Glutamatergic neuron (in vitro differentiated cells): ENCODE measurements around the gene KLHL28. TPM values are rescaled to one million over a fixed set of nuclear protein-coding genes. Genes with fewer than 3 reads are reported as not detected.

Source experiments
- DNase-seq: peaks from one replicate; pipeline ENCODE4 v3.0.0; 2022
- H3K27ac Mint-ChIP-seq: one replicate; pipeline ENCODE4 v1.8.0; 2020; ENCODE audit warnings: mild to moderate bottlenecking, mixed read lengths, inconsistent platforms; ENCODE audit not compliant: unreplicated experiment
- H3K27me3 Mint-ChIP-seq: one replicate; pipeline ENCODE4 v1.8.0; 2020; ENCODE audit warnings: mild to moderate bottlenecking, moderate library complexity, mixed read lengths, inconsistent platforms; ENCODE audit not compliant: unreplicated experiment
- H3K36me3 Mint-ChIP-seq: one replicate; pipeline ENCODE4 v1.8.0; 2020; ENCODE audit warnings: mild to moderate bottlenecking, mixed read lengths, inconsistent platforms; ENCODE audit not compliant: unreplicated experiment
- H3K4me1 Mint-ChIP-seq: one replicate; pipeline ENCODE4 v1.8.0; 2020; ENCODE audit warnings: mild to moderate bottlenecking, low read depth, mixed read lengths, inconsistent platforms; ENCODE audit not compliant: unreplicated experiment
- H3K4me3 Mint-ChIP-seq: one replicate; pipeline ENCODE4 v1.8.0; 2020; ENCODE audit warnings: mild to moderate bottlenecking, mixed read lengths, inconsistent platforms; ENCODE audit not compliant: unreplicated experiment
- H3K9me3 Mint-ChIP-seq: one replicate; pipeline ENCODE4 v1.8.0; 2020; ENCODE audit warnings: mild to moderate bottlenecking, moderate library complexity, mixed read lengths, inconsistent platforms; ENCODE audit not compliant: unreplicated experiment
- total RNA-seq: library from RNA; stranded (reverse); fragmentation: NEBNext Ultra II Directional; extraction: Animal tissue kit (Norgen Biotek cat#: 25700); gene quantifications from one replicate; pipeline ENCODE4 v1.2.1, GENCODE V29; 2021; ENCODE audit not compliant: unreplicated experiment
- TF ChIP-seq, protein P1 (sequence below): fragments of 200-600 bp; sonication (generic); IDR thresholded peaks from one replicate; pipeline ENCODE4 v1.5.0; 2021; ENCODE audit not compliant: partially characterized antibody, unreplicated experiment

Gene KLHL28
- total RNA-seq, 1 donor from 2014 or later, result 25.4 TPM

DNA sequence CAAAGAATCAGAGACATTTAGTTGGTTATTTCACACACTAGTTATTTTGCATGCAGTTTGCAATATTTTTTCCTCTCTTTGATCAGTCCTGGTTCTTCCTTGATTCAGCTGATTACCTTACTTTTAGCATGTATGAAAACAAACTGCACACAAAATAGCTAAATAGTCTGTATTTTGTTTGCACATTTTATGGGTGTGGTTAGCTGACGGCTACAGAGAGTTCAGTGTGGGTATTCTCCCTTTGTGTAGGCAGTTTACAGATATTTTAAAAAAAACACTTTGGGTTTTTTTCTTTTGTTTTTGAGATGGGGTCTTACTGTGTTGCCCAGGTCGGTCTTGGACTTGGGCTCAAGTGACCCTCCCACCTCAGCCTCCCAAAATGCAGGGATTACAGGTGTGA, 28.8 kb upstream of the KLHL28 start:
- H3K4me3 Mint-ChIP-seq, result no peak overlapping the region

DNA sequence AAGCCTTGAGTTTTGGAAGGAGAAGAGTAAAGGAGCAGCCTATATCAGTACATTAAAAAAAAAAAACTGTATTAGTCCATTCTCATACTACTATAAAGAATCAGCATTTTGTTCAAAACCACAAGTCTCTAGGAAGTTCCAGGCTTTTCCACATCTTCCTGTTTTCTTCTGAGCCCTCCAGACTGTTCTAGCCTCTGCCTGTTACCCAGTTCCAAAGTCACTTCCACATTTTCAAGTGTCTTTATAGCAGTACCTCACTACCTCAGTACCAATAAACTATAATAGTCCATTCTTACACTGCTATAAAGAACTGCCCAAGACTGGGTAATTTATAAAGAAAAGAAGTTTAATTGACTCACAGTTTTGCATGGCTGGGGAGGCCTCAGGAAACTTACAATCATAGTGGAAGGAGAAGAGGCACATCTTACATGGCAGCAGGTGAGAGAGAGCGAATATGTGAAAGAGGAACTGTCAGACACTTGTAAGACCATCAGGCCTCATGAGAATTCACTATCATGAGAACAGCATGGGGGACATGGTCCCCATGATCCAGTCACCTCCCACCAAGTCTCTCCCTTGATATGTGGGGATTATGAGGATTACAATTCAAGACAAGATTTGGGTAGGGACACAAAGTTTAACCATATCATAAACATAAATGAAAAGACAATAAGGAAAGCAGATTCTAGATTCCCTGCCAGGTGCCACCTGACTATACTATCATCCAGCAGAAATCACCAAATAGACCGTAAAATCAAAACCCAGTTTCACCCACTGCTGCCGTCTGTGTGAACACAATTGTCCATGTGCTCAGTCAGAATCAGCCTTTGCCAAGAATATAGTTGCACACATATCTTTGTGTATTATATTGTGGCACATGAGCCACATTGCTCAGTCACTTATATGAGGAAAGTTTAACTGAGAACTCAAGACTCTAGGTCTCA, 28.0 kb upstream of the KLHL28 start:
- no peak for DNase-seq

More for the DNA sequence above, 28.8 kb upstream of the KLHL28 start:
- Mint-ChIP-seq H3K27ac (no peak overlapping the region), H3K4me1 (peaks cover 8% of the 10 kb centered on the region), H3K36me3 (no peaks in the 10 kb centered on the region), H3K9me3 (peaks cover 2% of the 10 kb centered on the region), H3K27me3 (peaks cover 2% of the 10 kb centered on the region)
- TF ChIP-seq, protein P1, sequence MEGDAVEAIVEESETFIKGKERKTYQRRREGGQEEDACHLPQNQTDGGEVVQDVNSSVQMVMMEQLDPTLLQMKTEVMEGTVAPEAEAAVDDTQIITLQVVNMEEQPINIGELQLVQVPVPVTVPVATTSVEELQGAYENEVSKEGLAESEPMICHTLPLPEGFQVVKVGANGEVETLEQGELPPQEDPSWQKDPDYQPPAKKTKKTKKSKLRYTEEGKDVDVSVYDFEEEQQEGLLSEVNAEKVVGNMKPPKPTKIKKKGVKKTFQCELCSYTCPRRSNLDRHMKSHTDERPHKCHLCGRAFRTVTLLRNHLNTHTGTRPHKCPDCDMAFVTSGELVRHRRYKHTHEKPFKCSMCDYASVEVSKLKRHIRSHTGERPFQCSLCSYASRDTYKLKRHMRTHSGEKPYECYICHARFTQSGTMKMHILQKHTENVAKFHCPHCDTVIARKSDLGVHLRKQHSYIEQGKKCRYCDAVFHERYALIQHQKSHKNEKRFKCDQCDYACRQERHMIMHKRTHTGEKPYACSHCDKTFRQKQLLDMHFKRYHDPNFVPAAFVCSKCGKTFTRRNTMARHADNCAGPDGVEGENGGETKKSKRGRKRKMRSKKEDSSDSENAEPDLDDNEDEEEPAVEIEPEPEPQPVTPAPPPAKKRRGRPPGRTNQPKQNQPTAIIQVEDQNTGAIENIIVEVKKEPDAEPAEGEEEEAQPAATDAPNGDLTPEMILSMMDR, result no peak
- no peak for DNase-seq

DNA sequence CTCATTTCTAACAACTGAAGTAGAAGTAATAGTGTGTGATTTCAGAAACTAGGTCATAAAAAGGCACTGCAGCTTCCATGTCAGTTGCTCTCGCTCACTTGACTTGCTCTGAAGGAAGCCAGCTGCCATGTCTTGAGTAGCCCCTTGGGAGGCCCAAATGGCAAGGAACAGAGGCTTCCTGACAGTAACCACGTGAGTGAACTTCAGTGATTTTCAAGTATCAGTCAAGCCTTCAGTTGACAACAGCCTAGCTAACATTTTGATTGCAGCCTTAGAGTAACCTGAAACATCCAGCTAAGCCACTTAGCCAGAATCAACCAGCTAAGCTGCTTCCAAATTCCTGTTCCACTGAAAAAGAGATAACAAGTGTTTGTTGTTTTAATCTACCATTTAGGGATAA, 26.9 kb upstream of the KLHL28 start:
- Mint-ChIP-seq H3K27ac (peak overlapping the region; percentile 92), H3K27me3 (peaks cover 2% of the 10 kb centered on the region), H3K4me1 (peaks cover 8% of the 10 kb centered on the region), H3K36me3 (no peaks in the 10 kb centered on the region), H3K4me3 (peak overlapping the region; percentile 61), H3K9me3 (peaks cover 2% of the 10 kb centered on the region)
- peak; percentile 66 for DNase-seq
- TF ChIP-seq, protein P1, result no peak

More for the DNA sequence above, 28.0 kb upstream of the KLHL28 start:
- Mint-ChIP-seq H3K27ac (peak overlapping the region; percentile 45), H3K36me3 (no peaks in the 10 kb centered on the region), H3K4me3 (no peak overlapping the region), H3K27me3 (peaks cover 2% of the 10 kb centered on the region), H3K9me3 (peaks cover 2% of the 10 kb centered on the region), H3K4me1 (peaks cover 8% of the 10 kb centered on the region)
- TF ChIP-seq, protein P1, result no peak

DNA sequence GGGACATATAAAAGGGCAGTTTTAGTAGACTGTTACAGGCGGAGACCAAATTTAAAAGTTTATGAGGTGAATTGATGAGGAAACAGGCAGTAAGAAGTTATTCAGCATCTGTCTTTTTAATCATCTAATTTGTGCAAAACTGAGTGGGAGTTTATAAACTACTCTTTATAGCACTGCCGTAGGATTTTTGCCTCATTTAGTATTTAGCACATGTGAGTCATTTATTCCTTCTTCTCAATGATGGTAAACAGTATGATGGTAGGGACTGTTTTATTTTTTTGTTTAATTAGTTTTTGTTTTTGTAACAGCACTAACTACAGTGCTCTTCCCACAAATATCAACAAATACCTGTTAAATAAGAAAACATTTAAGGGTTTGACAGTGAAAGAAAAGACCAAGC, 20.8 kb upstream of the KLHL28 start:
- TF ChIP-seq, protein P1, result no peak
- no peak overlapping the region for H3K4me3 Mint-ChIP-seq
- peaks cover 6% of the 10 kb centered on the region for H3K4me1 Mint-ChIP-seq
- no peak for DNase-seq
- no peaks in the 10 kb centered on the region for H3K36me3 Mint-ChIP-seq
- H3K27me3 Mint-ChIP-seq, result peaks cover 2% of the 10 kb centered on the region
- H3K9me3 Mint-ChIP-seq, result no peaks in the 10 kb centered on the region
- no peak overlapping the region for H3K27ac Mint-ChIP-seq

DNA sequence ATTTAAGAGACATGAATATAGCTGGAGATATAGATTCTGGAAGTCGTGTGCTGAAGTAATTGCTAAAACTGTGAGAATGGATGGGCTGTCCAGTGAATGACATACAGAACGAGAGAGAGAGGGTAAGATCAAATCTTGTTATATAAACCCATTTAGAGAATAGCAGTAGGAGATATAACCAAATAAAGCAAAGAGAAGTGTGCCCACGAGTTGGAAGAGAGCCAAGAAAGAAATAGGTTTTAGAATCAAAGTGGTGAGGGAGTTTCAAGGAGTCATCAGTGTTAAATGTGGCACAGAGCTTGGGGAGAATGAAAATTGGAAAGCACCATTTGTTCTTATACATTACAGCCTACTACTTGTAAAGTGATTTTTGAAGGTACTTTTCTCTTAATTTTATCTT, 19.5 kb upstream of the KLHL28 start:
- TF ChIP-seq, protein P1, result no peak
- Mint-ChIP-seq H3K36me3 (no peaks in the 10 kb centered on the region), H3K27me3 (peaks cover 2% of the 10 kb centered on the region), H3K9me3 (no peaks in the 10 kb centered on the region), H3K4me1 (peaks cover 7% of the 10 kb centered on the region), H3K4me3 (no peak overlapping the region), H3K27ac (no peak overlapping the region)
- DNase-seq, result no peak
